ENCODE data around the gene CENPU. TPM values are rescaled to one million over a fixed set of nuclear protein-coding genes. Genes with fewer than 3 reads are reported as not detected.

The CENPU gene
- total and polyA plus RNA-seq, 8 donors = 0.60 to 2.9 (median 1.1) TPM

GRCh38 chr4:184763150-184763780 lies 29.4 kb upstream of the CENPU start:
- no peaks in the 10 kb centered on the region for H3K27me3 ChIP-seq
- DNase-seq (no peak), ATAC-seq (peak in 1 of 4 donors; percentile 47), FAIRE-seq (no peak)
- H3K27ac ChIP-seq = no peak overlapping the region
- no peaks in the 10 kb centered on the region for H3K4me1 ChIP-seq
- H3K36me3 ChIP-seq = peaks cover 0 to 32% (median 8%) of the 10 kb centered on the region in 3 donors
- no peak overlapping the region for H3K4me3 ChIP-seq
- no peak for TF ChIP-seq CTCF (IDR thresholded peaks at IDR 0.05)
- WGBS, 2 donors = 86 to 88% methylated on average over 14 of the region's 14 CpGs
- intact Hi-C loops (cut with DNase I) = no loop called here
- no peaks in the 10 kb centered on the region for H3K9me3 ChIP-seq

GRCh38 chr4:184762100-184762499 lies 28.2 kb upstream of the CENPU start:
- Histone ChIP-seq H3K27me3 (no peaks in the 10 kb centered on the region), H3K4me1 (no peaks in the 10 kb centered on the region), H3K4me3 (no peak overlapping the region), H3K27ac (no peak overlapping the region), H3K9me3 (no peaks in the 10 kb centered on the region), H3K36me3 (peaks cover 0 to 33% (median 8%) of the 10 kb centered on the region in 3 donors)
- peak in 1 of 4 donors; percentile 29 for ATAC-seq
- FAIRE-seq = no peak
- intact Hi-C loops (cut with DNase I) = no loop called here
- no peak for DNase-seq
- 91 to 95% methylated on average over 5 of the region's 5 CpGs for WGBS, 2 donors
- no peak for TF ChIP-seq CTCF (IDR thresholded peaks at IDR 0.05)

GRCh38 chr4:184760681-184761080 lies 26.8 kb upstream of the CENPU start:
- FAIRE-seq = no peak
- peak in 2 of 4 donors; percentile 25 to 28 for ATAC-seq

GRCh38 chr4:184757810-184758209 lies 23.9 kb upstream of the CENPU start:
- Histone ChIP-seq H3K27ac (no peak overlapping the region), H3K9me3 (no peaks in the 10 kb centered on the region), H3K27me3 (no peaks in the 10 kb centered on the region), H3K4me3 (no peak overlapping the region), H3K4me1 (no peaks in the 10 kb centered on the region), H3K36me3 (peaks cover 0 to 23% (median 8%) of the 10 kb centered on the region in 3 donors)
- intact Hi-C loops (cut with DNase I) = no loop called here
- ATAC-seq = peak in 2 of 4 donors; percentile 36 to 58
- FAIRE-seq = no peak
- TF ChIP-seq CTCF (IDR thresholded peaks at IDR 0.05) = no peak
- no peak for DNase-seq
- WGBS, 2 donors = 33 to 41% methylated on average over 2 of the region's 2 CpGs

More at GRCh38 chr4:184760681-184761080, 26.8 kb upstream of the CENPU start:
- no peak for DNase-seq
- Histone ChIP-seq H3K4me1 (no peaks in the 10 kb centered on the region), H3K9me3 (no peaks in the 10 kb centered on the region), H3K36me3 (peaks cover 0 to 28% (median 8%) of the 10 kb centered on the region in 3 donors), H3K27ac (no peak overlapping the region), H3K27me3 (no peaks in the 10 kb centered on the region), H3K4me3 (no peak overlapping the region)
- no peak for TF ChIP-seq CTCF (IDR thresholded peaks at IDR 0.05)
- WGBS, 2 donors = 88 to 92% methylated on average over 5 of the region's 5 CpGs
- intact Hi-C loops (cut with DNase I) = no loop called here

GRCh38 chr4:184756399-184756798 lies 22.5 kb upstream of the CENPU start:
- ATAC-seq (peak in 3 of 4 donors; percentile 52 to 62 (median 58)), DNase-seq (no peak), FAIRE-seq (no peak)
- Histone ChIP-seq H3K27me3 (no peaks in the 10 kb centered on the region), H3K36me3 (peaks cover 0 to 14% (median 8%) of the 10 kb centered on the region in 3 donors), H3K4me3 (no peak overlapping the region), H3K4me1 (no peaks in the 10 kb centered on the region), H3K9me3 (no peaks in the 10 kb centered on the region), H3K27ac (no peak overlapping the region)
- intact Hi-C loops (cut with DNase I) = no loop called here
- TF ChIP-seq CTCF (IDR thresholded peaks at IDR 0.05) = no peak
- WGBS, 2 donors = 86 to 87% methylated on average over 6 of the region's 6 CpGs

Data from pancreas (tissue), 10 donors.